Muscle layer of duodenum (tissue), 2 donors: ENCODE results near the gene RPRD1A.
A peak's percentile ranks its signal among the peaks of the same experiment; 100 is the strongest.

ENCODE experiments used
- H3K27ac ChIP-seq: one replicate; pipeline ENCODE4 v1.7.0; 2013; ENCODE audit warnings: mild to moderate bottlenecking, low read length
- H3K27me3 ChIP-seq: one replicate; pipeline ENCODE4 v1.7.0; 2013; ENCODE audit warnings: low read depth, mild to moderate bottlenecking, control low read depth, low read length
- H3K36me3 ChIP-seq, 2 donors: one replicate each; pipeline ENCODE4 v1.7.0; 2013; ENCODE audit warnings: low read length in 2 of 2, control low read depth in 1 of 2, mild to moderate bottlenecking in 1 of 2; ENCODE audit not compliant: insufficient read depth in 2 of 2, control insufficient read depth in 1 of 2
- H3K4me1 ChIP-seq, 2 donors: one replicate each; pipeline ENCODE4 v1.7.0; 2013; ENCODE audit warnings: low read length in 2 of 2, mild to moderate bottlenecking in 2 of 2, control low read depth in 1 of 2, moderate library complexity in 1 of 2; ENCODE audit not compliant: insufficient read depth in 2 of 2, control insufficient read depth in 1 of 2
- H3K4me3 ChIP-seq, 2 donors: one replicate each; pipeline ENCODE4 v1.7.0; 2013; ENCODE audit warnings: low read length in 2 of 2, low read depth in 1 of 2, mild to moderate bottlenecking in 1 of 2
- H3K9me3 ChIP-seq, 2 donors: one replicate each; pipeline ENCODE4 v1.7.0; 2013; ENCODE audit warnings: low read length in 2 of 2, control low read depth in 1 of 2, mild to moderate bottlenecking in 1 of 2; ENCODE audit not compliant: control insufficient read depth in 1 of 2
- donor health status: healthy.

Gene RPRD1A

GRCh38 chr18:35991696-35992095 lies 75.7 kb downstream of the RPRD1A start:
- no peaks in the 10 kb centered on the region for H3K9me3 ChIP-seq

GRCh38 chr18:35983818-35984217 lies 83.5 kb downstream of the RPRD1A start:
- Histone ChIP-seq H3K27ac (no peak overlapping the region), H3K36me3 (peaks cover 14 to 31% of the 10 kb centered on the region in 2 donors), H3K4me3 (no peak overlapping the region), H3K4me1 (no peaks in the 10 kb centered on the region), H3K27me3 (no peaks in the 10 kb centered on the region), H3K9me3 (no peaks in the 10 kb centered on the region)

More at GRCh38 chr18:35991696-35992095, 75.7 kb downstream of the RPRD1A start:
- Histone ChIP-seq H3K4me1 (no peaks in the 10 kb centered on the region), H3K4me3 (no peak overlapping the region), H3K36me3 (peaks cover 15 to 26% of the 10 kb centered on the region in 2 donors), H3K27me3 (no peaks in the 10 kb centered on the region), H3K27ac (no peak overlapping the region)

- no peak overlapping the region for H3K4me3 ChIP-seq
- no peaks in the 10 kb centered on the region for H3K9me3 ChIP-seq
- no peaks in the 10 kb centered on the region for H3K27me3 ChIP-seq
- H3K4me1 ChIP-seq = no peaks in the 10 kb centered on the region
- H3K36me3 ChIP-seq = peaks cover 15 to 38% of the 10 kb centered on the region in 2 donors
- H3K27ac ChIP-seq = no peak overlapping the region
Measured at GRCh38 chr18:35983147-35983546, 84.2 kb downstream of the RPRD1A start.

GRCh38 chr18:35982409-35983114 lies 84.8 kb downstream of the RPRD1A start:
- Histone ChIP-seq H3K36me3 (peaks cover 21 to 44% of the 10 kb centered on the region in 2 donors), H3K4me3 (no peak overlapping the region), H3K9me3 (no peaks in the 10 kb centered on the region), H3K4me1 (no peaks in the 10 kb centered on the region), H3K27me3 (no peaks in the 10 kb centered on the region), H3K27ac (no peak overlapping the region)

GRCh38 chr18:35979112-35979511 lies 88.2 kb downstream of the RPRD1A start:
- H3K36me3 ChIP-seq = peaks cover 36 to 57% of the 10 kb centered on the region in 2 donors
- no peak overlapping the region for H3K4me3 ChIP-seq
- no peaks in the 10 kb centered on the region for H3K9me3 ChIP-seq
- no peak overlapping the region for H3K27ac ChIP-seq
- peaks cover 0 to 5% of the 10 kb centered on the region in 2 donors for H3K4me1 ChIP-seq
- no peaks in the 10 kb centered on the region for H3K27me3 ChIP-seq

- H3K9me3 ChIP-seq = no peaks in the 10 kb centered on the region
- no peak overlapping the region for H3K27ac ChIP-seq
- peaks cover 30 to 32% of the 10 kb centered on the region in 2 donors for H3K36me3 ChIP-seq
- no peaks in the 10 kb centered on the region for H3K27me3 ChIP-seq
- H3K4me1 ChIP-seq = peaks cover 6 to 23% of the 10 kb centered on the region in 2 donors
- H3K4me3 ChIP-seq = peak overlapping the region in 1 of 2 donors; percentile 96
Measured at GRCh38 chr18:35974181-35974580, 93.2 kb downstream of the RPRD1A start.

- H3K4me1 ChIP-seq = peaks cover 6 to 23% of the 10 kb centered on the region in 2 donors
- H3K27me3 ChIP-seq = no peaks in the 10 kb centered on the region
- peaks cover 26 to 27% of the 10 kb centered on the region in 2 donors for H3K36me3 ChIP-seq
- H3K4me3 ChIP-seq = peak overlapping the region; percentile 95 to 96
- no peaks in the 10 kb centered on the region for H3K9me3 ChIP-seq
- no peak overlapping the region for H3K27ac ChIP-seq
Measured at GRCh38 chr18:35973650-35974049, 93.7 kb downstream of the RPRD1A start.

- Histone ChIP-seq H3K36me3 (peaks cover 14 to 15% of the 10 kb centered on the region in 2 donors), H3K9me3 (no peaks in the 10 kb centered on the region), H3K4me1 (peaks cover 6 to 23% of the 10 kb centered on the region in 2 donors), H3K27me3 (no peaks in the 10 kb centered on the region), H3K4me3 (peak within 1 kb of the TSS; percentile 95 to 96), H3K27ac (peak within 1 kb of the TSS; percentile 93)
Measured at GRCh38 chr18:35972197-35973000, 95.0 kb downstream of the RPRD1A start, which contains the start of gene RMP24. Gene RMP24 (plus strand): TSS chr18:35972679.

GRCh38 chr18:35971661-35972196 lies 95.6 kb downstream of the RPRD1A start:
- H3K27me3 ChIP-seq = no peaks in the 10 kb centered on the region
- peak overlapping the region; percentile 95 to 96 for H3K4me3 ChIP-seq
- H3K9me3 ChIP-seq = no peaks in the 10 kb centered on the region
- H3K27ac ChIP-seq = peak overlapping the region; percentile 93
- H3K4me1 ChIP-seq = peaks cover 6 to 23% of the 10 kb centered on the region in 2 donors
- H3K36me3 ChIP-seq = peaks cover 8 to 10% of the 10 kb centered on the region in 2 donors

GRCh38 chr18:35969676-35970075 lies 97.7 kb downstream of the RPRD1A start:
- Histone ChIP-seq H3K9me3 (no peaks in the 10 kb centered on the region), H3K36me3 (no peaks in the 10 kb centered on the region), H3K27ac (no peak overlapping the region), H3K4me1 (peaks cover 6 to 23% of the 10 kb centered on the region in 2 donors), H3K4me3 (no peak overlapping the region), H3K27me3 (no peaks in the 10 kb centered on the region)

GRCh38 chr18:35968278-35968880 lies 99.0 kb downstream of the RPRD1A start:
- Histone ChIP-seq H3K4me3 (no peak overlapping the region), H3K4me1 (peaks cover 4 to 10% of the 10 kb centered on the region in 2 donors), H3K27ac (no peak overlapping the region), H3K27me3 (no peaks in the 10 kb centered on the region), H3K9me3 (no peaks in the 10 kb centered on the region), H3K36me3 (no peaks in the 10 kb centered on the region)
